BJ (cell line): ENCODE measurements around the gene MED31. TPM values are rescaled to one million over a fixed set of nuclear protein-coding genes. Genes with fewer than 3 reads are reported as not detected.

Experiments
- CTCF ChIA-PET: fragments of 350-600 bp; formaldehyde crosslinking; extraction: SDS; loops from one replicate; lab custom pipeline; 2021; ENCODE audit warnings: antibody characterized with exemption, inconsistent platforms; lab: Yijun Ruan, JAX
- POLR2A ChIA-PET: fragments of 300-600 bp; sonication (Branson Sonifier 250); formaldehyde crosslinking; extraction: SDS; loops from one replicate; lab custom pipeline; 2021; ENCODE audit warnings: antibody characterized with exemption; lab: Charles Lee
- DNase-seq: peaks from one replicate; pipeline ENCODE4 v3.0.0-alpha.2; 2011; ENCODE audit warnings: low read depth
- H3K27me3 ChIP-seq: 2 replicates; pipeline ENCODE4 v1.6.0; 2011; ENCODE audit warnings: low read length; ENCODE audit not compliant: control insufficient read depth, insufficient read depth
- H3K36me3 ChIP-seq: 2 replicates; pipeline ENCODE4 v1.5.1; 2011; ENCODE audit warnings: low read length; ENCODE audit not compliant: control insufficient read depth, insufficient read depth
- H3K4me3 ChIP-seq: 2 replicates; pipeline ENCODE4 v1.5.1; 2011; ENCODE audit warnings: low read depth, mild to moderate bottlenecking, control low read depth, low read length
- CTCF ChIP-seq: IDR thresholded peaks from 2 replicates; pipeline ENCODE4 v1.5.1; 2011; ENCODE audit warnings: low read depth, mild to moderate bottlenecking, control low read depth, inconsistent platforms, low read length, moderate library complexity; ENCODE audit not compliant: insufficient read depth
- polyA plus RNA-seq: library from polyadenylated mRNA; depleted of rRNA; stranded (reverse); fragments of >200 nt; gene quantifications from 2 replicates; pipeline ENCODE4 v1.2.3, GENCODE V29; 2011

The MED31 gene
- polyA plus RNA-seq, 1 experiment = 6.9 TPM

DNA sequence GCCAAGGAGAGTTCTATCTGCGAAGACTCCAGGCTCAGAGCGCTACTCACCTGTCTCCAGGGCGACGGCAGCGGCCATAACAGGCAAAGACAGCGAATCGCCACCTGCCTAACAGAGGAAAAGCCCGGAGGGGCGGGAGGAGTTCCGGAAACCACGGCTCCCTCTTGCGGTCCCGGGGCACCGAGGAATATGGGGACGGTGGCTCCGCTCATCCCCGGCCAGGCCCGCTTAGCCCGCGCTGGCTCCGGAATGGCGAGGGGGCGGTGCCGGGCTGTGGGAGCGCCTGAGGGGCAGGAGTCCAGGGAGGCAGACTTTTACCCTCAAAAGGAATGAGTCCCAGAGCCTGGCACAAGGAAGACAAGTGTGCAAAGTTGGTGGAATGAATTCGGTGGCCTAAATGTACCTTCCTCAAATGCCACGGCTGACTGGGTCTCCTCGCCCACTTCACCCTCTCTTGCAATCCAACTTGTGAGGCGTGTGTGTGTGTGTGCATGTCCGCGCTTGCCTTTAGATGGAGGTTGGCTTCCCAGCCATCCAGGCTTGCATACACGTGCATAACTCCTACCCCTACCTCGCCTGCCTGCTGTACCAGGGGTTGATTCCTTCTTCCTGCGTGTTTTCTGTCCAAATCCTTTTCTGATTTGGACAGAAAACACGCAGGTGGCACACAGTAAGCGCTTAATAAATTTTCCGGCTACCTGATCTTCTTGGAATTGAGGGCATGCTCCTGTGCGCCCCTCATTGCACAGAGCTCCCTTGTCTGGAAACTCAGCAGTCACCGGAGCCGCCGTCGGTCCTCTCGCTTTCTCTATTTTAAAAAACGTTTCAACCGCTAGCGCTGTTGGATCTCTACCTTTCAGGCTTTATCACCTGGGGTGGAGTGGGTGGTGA is 3.7 kb upstream of the MED31 start:
- DNase-seq = no peak
- H3K27me3 ChIP-seq = peaks cover 17% of the 10 kb centered on the region
- ChIA-PET CTCF (interaction anchor here (1.2 kb wide), 1 partner anchor 11 kb away, joined by 5 read pairs; no protein-coding TSS in a partner anchor), POLR2A (no interaction called here)
- no peak overlapping the region for H3K4me3 ChIP-seq
- TF ChIP-seq CTCF = no peak
- H3K36me3 ChIP-seq = no peaks in the 10 kb centered on the region

GRCh38 chr17:6651919-6652452 is 581 bp upstream of the MED31 start:
- H3K27me3 ChIP-seq = peaks cover 9% of the 10 kb centered on the region
- DNase-seq = no peak
- POLR2A ChIA-PET = no interaction called here
- CTCF ChIA-PET = interaction anchor here (1.1 kb wide), 1 partner anchor 15 kb away, joined by 3 read pairs; no protein-coding TSS in a partner anchor
- H3K4me3 ChIP-seq = peak overlapping the region; percentile 98
- peaks cover 2% of the 10 kb centered on the region for H3K36me3 ChIP-seq
- no peak for TF ChIP-seq CTCF

DNA sequence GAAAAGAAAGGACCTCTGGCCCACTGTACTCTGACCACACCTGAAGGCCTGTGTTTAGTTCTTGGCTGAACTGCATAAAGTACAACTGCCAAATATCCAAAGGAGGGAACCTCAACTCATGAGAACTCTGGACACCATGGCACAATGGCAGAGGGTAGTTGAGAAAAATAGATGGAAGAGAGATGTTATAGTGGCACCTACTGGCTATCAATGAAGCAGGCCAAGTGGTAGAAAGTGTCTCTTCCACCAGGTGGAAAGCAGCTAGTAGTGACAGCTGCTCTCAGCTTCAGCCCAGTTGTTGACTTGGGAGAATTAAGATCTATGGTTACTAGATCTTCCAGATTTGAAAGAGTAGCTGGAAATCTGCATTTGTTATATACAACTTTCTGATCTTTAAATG is 3.2 kb downstream of the MED31 start:
- POLR2A ChIA-PET = no interaction called here

DNA sequence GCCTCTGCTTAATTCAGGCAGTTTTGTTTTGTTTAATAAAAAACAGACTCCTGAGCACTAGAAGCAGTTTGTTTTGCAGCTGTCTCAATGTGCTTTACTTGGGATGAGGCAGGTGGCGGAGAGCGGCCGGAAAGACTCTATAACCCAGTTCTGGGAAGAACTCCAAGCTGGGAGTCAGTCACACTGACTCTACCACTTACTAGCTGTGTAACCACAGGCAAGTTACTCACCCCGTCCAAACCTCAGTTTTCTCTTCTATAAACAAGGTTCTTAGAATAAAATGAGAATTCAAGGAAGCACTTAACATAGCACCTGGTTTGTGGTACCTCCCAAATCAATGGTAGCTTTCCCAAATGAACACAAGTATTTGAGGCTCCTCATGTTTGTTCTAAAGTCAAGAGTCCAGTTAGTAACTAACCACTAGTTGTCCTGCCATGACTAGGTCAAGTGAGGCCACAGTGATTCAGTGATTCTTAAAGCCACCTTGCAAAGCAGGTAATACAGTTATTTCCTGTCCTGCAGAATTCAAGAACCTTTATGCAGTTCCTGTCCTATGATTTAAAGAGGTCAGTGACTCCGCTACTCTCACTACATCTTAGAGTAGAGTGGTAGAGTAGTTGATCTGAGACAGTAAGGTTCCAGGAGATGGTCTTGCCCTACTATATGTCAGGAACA is 7.8 kb downstream of the MED31 start:
- peak; percentile 70 for DNase-seq
- no peak for TF ChIP-seq CTCF
- ChIA-PET CTCF (interaction anchor here (1.7 kb wide), 1 partner anchor 171 kb away, joined by 3 read pairs; no protein-coding TSS in a partner anchor), POLR2A (no interaction called here)
- no peaks in the 10 kb centered on the region for H3K27me3 ChIP-seq
- no peak overlapping the region for H3K4me3 ChIP-seq
- peaks cover 5% of the 10 kb centered on the region for H3K36me3 ChIP-seq

More for the DNA sequence above, 3.2 kb downstream of the MED31 start:
- CTCF ChIA-PET = interaction anchor here (0.7 to 0.9 kb wide), 3 partner anchors 172 to 176 kb away, joined by 3 to 4 read pairs (median 3); no protein-coding TSS in a partner anchor
- 0 out of 2 replicates have a peak, but pooled peaks have one; percentile 21 for TF ChIP-seq CTCF
- no peak for DNase-seq
- H3K4me3 ChIP-seq = no peak overlapping the region
- H3K36me3 ChIP-seq = peaks cover 5% of the 10 kb centered on the region
- no peaks in the 10 kb centered on the region for H3K27me3 ChIP-seq
